BLaER1 (cell line): ENCODE data around the gene RAB14.
A peak's percentile ranks its signal among the peaks of the same experiment; 100 is the strongest.

Source experiments
- H3K27ac ChIP-seq: shearing (Covaris generic); formaldehyde crosslinking; 2 replicates; pipeline ENCODE4 v1.8.1; 2022
- H3K27me3 ChIP-seq: shearing (Covaris generic); formaldehyde crosslinking; 2 replicates; pipeline ENCODE4 v1.8.1; 2022
- H3K36me3 ChIP-seq: shearing (Covaris generic); formaldehyde crosslinking; 2 replicates; pipeline ENCODE4 v1.8.1; 2022
- H3K4me1 ChIP-seq: shearing (Covaris generic); formaldehyde crosslinking; 2 replicates; pipeline ENCODE4 v1.8.1; 2022
- H3K4me2 ChIP-seq: shearing (Covaris generic); formaldehyde crosslinking; 2 replicates; pipeline ENCODE4 v1.8.1; 2022
- H3K4me3 ChIP-seq: shearing (Covaris generic); formaldehyde crosslinking; 2 replicates; pipeline ENCODE4 v1.8.1; 2022
- H3K9ac ChIP-seq: shearing (Covaris generic); formaldehyde crosslinking; 2 replicates; pipeline ENCODE4 v1.8.1; 2022
- H3K9me3 ChIP-seq: shearing (Covaris generic); formaldehyde crosslinking; 2 replicates; pipeline ENCODE4 v1.8.1; 2022
- H4K20me1 ChIP-seq: shearing (Covaris generic); formaldehyde crosslinking; 2 replicates; pipeline ENCODE4 v1.8.1; 2022
- Cebpa-rat ChIP-seq: shearing (Covaris generic); IDR thresholded peaks from 2 replicates; pipeline ENCODE4 v1.8.1; 2022

Gene RAB14

GRCh38 chr9:121201738-121202533, at the start of gene RAB14:
Gene RAB14 (minus strand): TSS chr9:121201869. CDS start chr9:121193412, 8,457 bp downstream.
- H3K4me1 ChIP-seq = peaks cover 46% of the 10 kb centered on the region
- H3K4me2 ChIP-seq = peak within 1 kb of the TSS; percentile 98
- peaks cover 45% of the 10 kb centered on the region for H4K20me1 ChIP-seq
- H3K27ac ChIP-seq = peak within 1 kb of the TSS; percentile 97
- peak within 1 kb of the TSS; percentile 98 for H3K9ac ChIP-seq
- H3K9me3 ChIP-seq = no peaks in the 10 kb centered on the region
- TF ChIP-seq Cebpa-rat = no peak
- H3K27me3 ChIP-seq = no peaks in the 10 kb centered on the region
- no peaks in the 10 kb centered on the region for H3K36me3 ChIP-seq
- peak within 1 kb of the TSS; percentile 95 for H3K4me3 ChIP-seq

GRCh38 chr9:121249563-121249962, 47.9 kb upstream of the RAB14 start:
- Histone ChIP-seq H3K4me3 (no peak overlapping the region), H3K9ac (no peak overlapping the region), H3K27ac (no peak overlapping the region), H3K9me3 (peaks cover 5% of the 10 kb centered on the region; the same call in 1 of the 2 replicates), H3K4me1 (peaks cover 17% of the 10 kb centered on the region), H3K27me3 (no peaks in the 10 kb centered on the region), H3K4me2 (no peak overlapping the region), H4K20me1 (no peaks in the 10 kb centered on the region), H3K36me3 (no peaks in the 10 kb centered on the region)
- no peak for TF ChIP-seq Cebpa-rat

- Histone ChIP-seq H3K9ac (no peak overlapping the region), H3K4me3 (no peak overlapping the region), H3K4me2 (no peak overlapping the region), H3K27me3 (no peaks in the 10 kb centered on the region), H3K27ac (no peak overlapping the region), H4K20me1 (no peaks in the 10 kb centered on the region), H3K36me3 (no peaks in the 10 kb centered on the region), H3K9me3 (peaks cover 12% of the 10 kb centered on the region; the same call in 1 of the 2 replicates), H3K4me1 (no peaks in the 10 kb centered on the region; the same call in 1 of the 2 replicates)
- TF ChIP-seq Cebpa-rat = no peak
These were observed 45.3 kb upstream of the RAB14 start for GRCh38 chr9:121246821-121247561.

GRCh38 chr9:121242959-121243346, 41.3 kb upstream of the RAB14 start:
- no peak overlapping the region for H3K4me2 ChIP-seq
- H3K4me1 ChIP-seq = no peaks in the 10 kb centered on the region
- H3K9me3 ChIP-seq = peaks cover 12% of the 10 kb centered on the region; the same call in 1 of the 2 replicates
- no peak overlapping the region for H3K27ac ChIP-seq
- no peak for TF ChIP-seq Cebpa-rat
- H4K20me1 ChIP-seq = no peaks in the 10 kb centered on the region
- no peaks in the 10 kb centered on the region for H3K36me3 ChIP-seq
- H3K4me3 ChIP-seq = no peak overlapping the region
- H3K27me3 ChIP-seq = no peaks in the 10 kb centered on the region
- no peak overlapping the region for H3K9ac ChIP-seq

- Histone ChIP-seq H3K27me3 (no peaks in the 10 kb centered on the region), H4K20me1 (no peaks in the 10 kb centered on the region), H3K9me3 (peaks cover 12% of the 10 kb centered on the region; the same call in 1 of the 2 replicates), H3K36me3 (no peaks in the 10 kb centered on the region), H3K4me1 (peaks cover 2% of the 10 kb centered on the region; the same call in 1 of the 2 replicates), H3K4me3 (no peak overlapping the region), H3K9ac (no peak overlapping the region), H3K27ac (no peak overlapping the region), H3K4me2 (no peak overlapping the region)
- no peak for TF ChIP-seq Cebpa-rat
These were observed 40.7 kb upstream of the RAB14 start for GRCh38 chr9:121242219-121242958.

- Histone ChIP-seq H3K27ac (no peak overlapping the region), H3K9ac (no peak overlapping the region), H3K4me2 (no peak overlapping the region), H4K20me1 (no peaks in the 10 kb centered on the region), H3K4me1 (peaks cover 7% of the 10 kb centered on the region; the same call in 1 of the 2 replicates), H3K27me3 (no peaks in the 10 kb centered on the region), H3K36me3 (no peaks in the 10 kb centered on the region), H3K9me3 (peaks cover 12% of the 10 kb centered on the region; the same call in 1 of the 2 replicates), H3K4me3 (no peak overlapping the region)
- TF ChIP-seq Cebpa-rat = no peak
These were observed 38.9 kb upstream of the RAB14 start for GRCh38 chr9:121240472-121241135.

GRCh38 chr9:121239851-121240250, 38.2 kb upstream of the RAB14 start:
- Histone ChIP-seq H3K9ac (no peak overlapping the region), H3K4me3 (no peak overlapping the region), H3K9me3 (peaks cover 12% of the 10 kb centered on the region; the same call in 1 of the 2 replicates), H3K27me3 (no peaks in the 10 kb centered on the region), H3K27ac (no peak overlapping the region), H4K20me1 (no peaks in the 10 kb centered on the region), H3K4me1 (peaks cover 7% of the 10 kb centered on the region; the same call in 1 of the 2 replicates), H3K4me2 (no peak overlapping the region), H3K36me3 (no peaks in the 10 kb centered on the region)
- no peak for TF ChIP-seq Cebpa-rat

GRCh38 chr9:121239071-121239470, 37.4 kb upstream of the RAB14 start:
- H4K20me1 ChIP-seq = no peaks in the 10 kb centered on the region
- no peaks in the 10 kb centered on the region for H3K36me3 ChIP-seq
- H3K27me3 ChIP-seq = no peaks in the 10 kb centered on the region
- no peak overlapping the region for H3K4me2 ChIP-seq
- peaks cover 14% of the 10 kb centered on the region for H3K4me1 ChIP-seq
- H3K4me3 ChIP-seq = no peak overlapping the region
- H3K27ac ChIP-seq = no peak overlapping the region
- no peak for TF ChIP-seq Cebpa-rat
- H3K9ac ChIP-seq = no peak overlapping the region
- H3K9me3 ChIP-seq = peaks cover 6% of the 10 kb centered on the region; the same call in 1 of the 2 replicates

GRCh38 chr9:121237916-121238315, 36.2 kb upstream of the RAB14 start:
- H3K4me3 ChIP-seq = no peak overlapping the region
- no peaks in the 10 kb centered on the region for H3K27me3 ChIP-seq
- no peak overlapping the region for H3K4me2 ChIP-seq
- H3K4me1 ChIP-seq = peaks cover 25% of the 10 kb centered on the region
- H3K27ac ChIP-seq = no peak overlapping the region
- no peak for TF ChIP-seq Cebpa-rat
- H3K9ac ChIP-seq = no peak overlapping the region
- no peaks in the 10 kb centered on the region for H4K20me1 ChIP-seq
- no peaks in the 10 kb centered on the region for H3K9me3 ChIP-seq
- no peaks in the 10 kb centered on the region for H3K36me3 ChIP-seq
